GM18517 (cell line): ENCODE measurements around the gene ELOA.
"Not testable (repeated sequence)": the region's sequence is repeated elsewhere in the genome, so short reads cannot be mapped to it uniquely, and the experiment has no call there.

Source experiments
- ATAC-seq: cut with Tn5 transposase; IDR thresholded peaks from one replicate; pipeline ENCODE4 v1.9.1; 2021; ENCODE audit warnings: mild to moderate bottlenecking, moderate library complexity; ENCODE audit not compliant: unreplicated experiment

ELOA gene

DNA sequence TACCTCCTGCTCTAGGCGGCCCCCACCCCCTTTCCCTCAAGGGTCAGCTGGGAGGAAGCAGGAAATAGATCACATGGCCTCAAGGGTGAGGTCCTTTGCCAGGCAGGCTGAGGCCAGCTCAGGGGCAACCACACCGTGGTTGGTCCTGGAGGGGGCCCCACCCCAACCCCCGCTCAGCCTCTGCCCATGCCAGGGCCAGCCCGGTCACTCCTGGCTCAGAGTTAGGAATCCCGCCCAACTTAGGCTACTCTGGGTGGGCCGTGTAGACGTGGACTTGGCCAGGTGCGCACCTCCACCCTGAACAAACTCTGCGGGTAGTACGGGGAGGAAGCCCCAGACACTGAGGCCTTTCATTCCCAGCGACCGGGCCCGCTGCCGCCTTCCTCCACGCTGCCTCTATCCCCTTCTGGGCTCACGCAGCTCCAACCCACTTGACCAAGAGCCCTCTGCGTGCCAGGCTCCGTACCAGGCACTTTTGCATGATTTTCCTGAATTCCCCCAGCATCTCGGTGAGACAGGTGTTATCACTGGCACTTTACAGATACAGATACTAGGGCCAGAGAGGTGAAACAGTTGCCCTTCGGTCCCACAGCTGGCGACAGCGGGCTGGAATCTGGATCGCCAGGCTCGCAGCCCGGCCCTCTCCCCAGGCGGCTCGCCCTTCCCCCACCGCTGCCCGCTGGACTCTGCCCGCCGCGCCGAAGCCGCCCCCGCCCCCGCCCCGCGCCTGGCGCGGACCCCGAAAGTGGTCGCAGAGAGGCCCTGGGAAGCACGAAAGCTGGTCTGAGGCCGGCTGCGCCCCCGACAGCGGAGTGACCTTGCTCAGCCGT lies 56.5 kb downstream of the ELOA start:
- ATAC-seq = no peak

GRCh38 chr1:23800400-23801337 lies 57.4 kb downstream of the ELOA start, which contains the start of gene GALE:
GALE (minus strand) TSS chr1:23800754; CDS start chr1:23799007, 1,747 bp downstream.
- peak; percentile 48 for ATAC-seq

- peak; percentile 4 for ATAC-seq
Observed at GRCh38 chr1:23801338-23801748, 58.1 kb downstream of the ELOA start.

DNA sequence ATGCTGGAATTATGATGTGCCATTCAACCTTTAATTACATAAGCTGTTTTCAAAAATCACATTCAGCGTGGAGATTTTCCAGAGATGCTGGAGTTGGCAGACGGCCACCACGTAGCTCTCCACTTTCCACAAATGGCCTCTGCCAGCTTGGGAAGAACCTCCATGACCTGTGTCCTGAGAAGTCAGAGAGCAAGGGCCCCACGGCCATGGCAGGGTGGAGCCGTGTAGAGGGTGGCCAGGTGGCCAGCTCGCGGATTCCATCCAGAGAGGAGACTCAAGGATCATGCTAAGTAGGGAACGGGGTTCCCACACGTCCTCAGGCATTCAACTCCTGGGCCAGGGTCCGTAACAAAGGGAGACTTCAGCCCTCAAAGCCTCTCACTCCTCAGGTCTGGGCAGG lies 58.6 kb downstream of the ELOA start:
- no peak for ATAC-seq

GRCh38 chr1:23802809-23803342 lies 59.6 kb downstream of the ELOA start:
- ATAC-seq = not testable (repeated sequence)

DNA sequence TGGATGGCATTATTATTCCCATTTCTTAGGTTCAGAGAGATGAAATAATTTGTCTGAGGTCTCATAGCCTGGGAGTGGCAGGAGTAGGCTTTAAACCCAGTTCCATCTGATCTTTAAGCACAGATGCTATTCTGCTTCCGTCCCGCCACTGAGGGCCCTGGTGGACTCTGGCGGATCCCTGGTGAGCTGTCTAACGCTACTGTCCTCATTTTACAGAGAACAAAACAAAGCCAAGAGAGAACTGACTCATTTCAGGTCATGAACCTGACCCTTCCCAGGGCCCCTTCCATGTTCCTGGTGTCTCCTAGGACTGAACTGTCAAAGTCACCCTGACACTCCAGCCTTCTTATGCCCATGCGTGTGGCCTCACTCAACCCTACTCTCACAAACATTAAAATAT lies 60.4 kb downstream of the ELOA start:
- ATAC-seq = no peak

- ATAC-seq = no peak
Observed at GRCh38 chr1:23804183-23804835, 61.0 kb downstream of the ELOA start.

GRCh38 chr1:23805025-23805424 lies 61.8 kb downstream of the ELOA start:
- ATAC-seq = no peak

GRCh38 chr1:23806280-23806679 lies 63.0 kb downstream of the ELOA start:
- no peak for ATAC-seq

- ATAC-seq = no peak
Observed at GRCh38 chr1:23807453-23807852, 64.2 kb downstream of the ELOA start.

GRCh38 chr1:23809751-23810171 lies 66.5 kb downstream of the ELOA start:
- peak; percentile 66 for ATAC-seq

DNA sequence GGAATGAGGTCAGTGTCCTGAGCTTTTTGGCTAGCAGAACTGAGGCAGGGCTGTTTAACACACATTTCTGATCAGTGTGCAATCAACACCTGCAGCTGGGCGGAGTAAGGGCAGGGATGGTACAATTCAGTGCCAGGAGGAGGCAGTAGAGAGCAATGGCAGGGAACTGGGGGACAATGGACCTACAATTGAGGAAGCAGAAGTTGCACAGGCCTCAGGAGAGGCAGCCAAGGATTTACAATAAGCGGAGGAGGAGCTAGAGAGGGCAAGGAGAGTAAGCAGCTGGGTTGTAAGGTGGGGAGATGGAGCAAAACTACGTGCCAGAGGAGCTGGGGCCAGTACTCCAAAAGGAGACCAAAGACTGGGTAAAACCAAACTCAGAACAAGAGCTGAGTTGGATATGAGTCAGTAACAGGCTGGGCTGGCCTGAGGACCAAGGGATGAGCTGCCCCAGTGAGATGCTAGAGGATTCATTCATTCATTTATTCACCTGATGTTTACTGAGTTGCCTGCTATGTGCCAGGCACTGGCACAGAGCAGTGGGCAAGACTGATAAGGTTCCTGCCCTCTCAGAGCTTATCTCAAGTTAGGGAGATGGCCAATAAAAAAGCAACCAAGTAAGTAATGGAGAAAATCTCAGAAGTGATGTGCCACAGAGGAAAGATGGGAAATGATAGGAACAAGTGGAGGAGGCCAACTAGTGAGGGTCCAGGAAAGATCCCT lies 67.7 kb downstream of the ELOA start:
- ATAC-seq = no peak
